ENCODE measurements around the gene GRHL3.

The GRHL3 gene

GRCh38 chr1:24390924-24391782, 72.0 kb downstream of the GRHL3 start:
- peak overlapping the region; percentile 60 for H3K9ac ChIP-seq (ENCODE audit: low read depth, low read length)
- H3K36me3 ChIP-seq (ENCODE audit: insufficient read depth, low read length) = no peaks in the 10 kb centered on the region
- H3K27me3 ChIP-seq (ENCODE audit: control insufficient read depth, insufficient read depth, low read length) = no peaks in the 10 kb centered on the region
- peak overlapping the region; percentile 72 for H3K4me2 ChIP-seq (ENCODE audit: low read length)
- peaks cover 23% of the 10 kb centered on the region for H3K4me1 ChIP-seq (ENCODE audit: control insufficient read depth, insufficient read depth, low read length)
- H3K4me3 ChIP-seq (ENCODE audit: low read length) = no peak overlapping the region
- no peaks in the 10 kb centered on the region for H3K9me3 ChIP-seq (replicated peaks; ENCODE audit: low read length)

GRCh38 chr1:24391882-24392603, 72.9 kb downstream of the GRHL3 start:
- peak overlapping the region; percentile 60 for H3K9ac ChIP-seq (ENCODE audit: low read depth, low read length)
- H3K4me1 ChIP-seq (ENCODE audit: control insufficient read depth, insufficient read depth, low read length) = peaks cover 23% of the 10 kb centered on the region
- H3K27me3 ChIP-seq (ENCODE audit: control insufficient read depth, insufficient read depth, low read length) = no peaks in the 10 kb centered on the region
- peak overlapping the region; percentile 72 for H3K4me2 ChIP-seq (ENCODE audit: low read length)
- H3K36me3 ChIP-seq (ENCODE audit: insufficient read depth, low read length) = no peaks in the 10 kb centered on the region
- no peaks in the 10 kb centered on the region for H3K9me3 ChIP-seq (replicated peaks; ENCODE audit: low read length)
- H3K4me3 ChIP-seq (ENCODE audit: low read length) = no peak overlapping the region

GRCh38 chr1:24392604-24392946, 73.4 kb downstream of the GRHL3 start:
- Histone ChIP-seq H3K4me3 (ENCODE audit: low read length) (no peak overlapping the region), H3K4me1 (ENCODE audit: control insufficient read depth, insufficient read depth, low read length) (peaks cover 23% of the 10 kb centered on the region), H3K9ac (ENCODE audit: low read depth, low read length) (no peak overlapping the region)

GRCh38 chr1:24392982-24393650, 74.0 kb downstream of the GRHL3 start:
- Histone ChIP-seq H3K9me3 (replicated peaks; ENCODE audit: low read length) (no peaks in the 10 kb centered on the region), H3K27me3 (ENCODE audit: control insufficient read depth, insufficient read depth, low read length) (no peaks in the 10 kb centered on the region), H3K9ac (ENCODE audit: low read depth, low read length) (no peak overlapping the region), H3K36me3 (ENCODE audit: insufficient read depth, low read length) (no peaks in the 10 kb centered on the region), H3K4me2 (ENCODE audit: low read length) (no peak overlapping the region), H3K4me1 (ENCODE audit: control insufficient read depth, insufficient read depth, low read length) (peaks cover 23% of the 10 kb centered on the region), H3K4me3 (ENCODE audit: low read length) (no peak overlapping the region)

More at GRCh38 chr1:24392604-24392946, 73.4 kb downstream of the GRHL3 start:
- H3K4me2 ChIP-seq (ENCODE audit: low read length) = no peak overlapping the region
- H3K36me3 ChIP-seq (ENCODE audit: insufficient read depth, low read length) = no peaks in the 10 kb centered on the region
- H3K27me3 ChIP-seq (ENCODE audit: control insufficient read depth, insufficient read depth, low read length) = no peaks in the 10 kb centered on the region
- H3K9me3 ChIP-seq (replicated peaks; ENCODE audit: low read length) = no peaks in the 10 kb centered on the region

- H3K9me3 ChIP-seq (replicated peaks; ENCODE audit: low read length) = no peaks in the 10 kb centered on the region
- H3K36me3 ChIP-seq (ENCODE audit: insufficient read depth, low read length) = no peaks in the 10 kb centered on the region
- H3K4me1 ChIP-seq (ENCODE audit: control insufficient read depth, insufficient read depth, low read length) = peaks cover 23% of the 10 kb centered on the region
- no peak overlapping the region for H3K4me3 ChIP-seq (ENCODE audit: low read length)
- H3K4me2 ChIP-seq (ENCODE audit: low read length) = peak overlapping the region; percentile 22
- H3K27me3 ChIP-seq (ENCODE audit: control insufficient read depth, insufficient read depth, low read length) = no peaks in the 10 kb centered on the region
- H3K9ac ChIP-seq (ENCODE audit: low read depth, low read length) = peak overlapping the region; percentile 23
Observed at GRCh38 chr1:24393892-24394291, 74.7 kb downstream of the GRHL3 start.

- H3K9me3 ChIP-seq (replicated peaks; ENCODE audit: low read length) = no peaks in the 10 kb centered on the region
- no peak overlapping the region for H3K9ac ChIP-seq (ENCODE audit: low read depth, low read length)
- no peaks in the 10 kb centered on the region for H3K36me3 ChIP-seq (ENCODE audit: insufficient read depth, low read length)
- no peaks in the 10 kb centered on the region for H3K27me3 ChIP-seq (ENCODE audit: control insufficient read depth, insufficient read depth, low read length)
- peak overlapping the region; percentile 17 for H3K4me2 ChIP-seq (ENCODE audit: low read length)
- H3K4me3 ChIP-seq (ENCODE audit: low read length) = no peak overlapping the region
- peaks cover 11% of the 10 kb centered on the region for H3K4me1 ChIP-seq (ENCODE audit: control insufficient read depth, insufficient read depth, low read length)
Observed at GRCh38 chr1:24400065-24400464, 80.9 kb downstream of the GRHL3 start.

- Histone ChIP-seq H3K4me2 (ENCODE audit: low read length) (no peak overlapping the region), H3K9me3 (replicated peaks; ENCODE audit: low read length) (no peaks in the 10 kb centered on the region), H3K36me3 (ENCODE audit: insufficient read depth, low read length) (no peaks in the 10 kb centered on the region), H3K27me3 (ENCODE audit: control insufficient read depth, insufficient read depth, low read length) (no peaks in the 10 kb centered on the region), H3K4me1 (ENCODE audit: control insufficient read depth, insufficient read depth, low read length) (peaks cover 11% of the 10 kb centered on the region), H3K9ac (ENCODE audit: low read depth, low read length) (no peak overlapping the region), H3K4me3 (ENCODE audit: low read length) (no peak overlapping the region)
Observed at GRCh38 chr1:24403806-24404205, 84.6 kb downstream of the GRHL3 start.
